ENCODE results near the gene COL16A1.

Gene COL16A1

DNA sequence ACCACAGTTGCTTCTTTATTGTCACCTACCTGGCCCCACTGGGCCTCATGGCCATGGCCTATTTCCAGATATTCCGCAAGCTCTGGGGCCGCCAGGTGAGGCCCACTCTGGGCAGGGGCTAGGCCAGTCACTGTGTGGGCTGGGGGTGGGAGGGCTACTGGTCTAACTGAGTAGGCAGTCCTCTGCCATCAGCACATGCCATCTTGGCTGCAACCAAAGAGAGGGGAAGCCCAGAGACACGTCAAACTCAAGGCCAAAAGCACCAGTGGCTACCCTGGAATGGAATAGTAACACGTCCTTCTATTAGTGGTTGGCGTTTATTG is 82.4 kb downstream of the COL16A1 start:
- no peaks in the 10 kb centered on the region for H3K27me3 ChIP-seq (ENCODE audit: control insufficient read depth, insufficient read depth, low read length)
- no peak overlapping the region for H3K27ac ChIP-seq
- TF ChIP-seq, protein P1, sequence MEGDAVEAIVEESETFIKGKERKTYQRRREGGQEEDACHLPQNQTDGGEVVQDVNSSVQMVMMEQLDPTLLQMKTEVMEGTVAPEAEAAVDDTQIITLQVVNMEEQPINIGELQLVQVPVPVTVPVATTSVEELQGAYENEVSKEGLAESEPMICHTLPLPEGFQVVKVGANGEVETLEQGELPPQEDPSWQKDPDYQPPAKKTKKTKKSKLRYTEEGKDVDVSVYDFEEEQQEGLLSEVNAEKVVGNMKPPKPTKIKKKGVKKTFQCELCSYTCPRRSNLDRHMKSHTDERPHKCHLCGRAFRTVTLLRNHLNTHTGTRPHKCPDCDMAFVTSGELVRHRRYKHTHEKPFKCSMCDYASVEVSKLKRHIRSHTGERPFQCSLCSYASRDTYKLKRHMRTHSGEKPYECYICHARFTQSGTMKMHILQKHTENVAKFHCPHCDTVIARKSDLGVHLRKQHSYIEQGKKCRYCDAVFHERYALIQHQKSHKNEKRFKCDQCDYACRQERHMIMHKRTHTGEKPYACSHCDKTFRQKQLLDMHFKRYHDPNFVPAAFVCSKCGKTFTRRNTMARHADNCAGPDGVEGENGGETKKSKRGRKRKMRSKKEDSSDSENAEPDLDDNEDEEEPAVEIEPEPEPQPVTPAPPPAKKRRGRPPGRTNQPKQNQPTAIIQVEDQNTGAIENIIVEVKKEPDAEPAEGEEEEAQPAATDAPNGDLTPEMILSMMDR (IDR thresholded peaks at IDR 0.05) = no peak
- H3K9ac ChIP-seq = no peak overlapping the region
- H3K79me2 ChIP-seq = no peaks in the 10 kb centered on the region
- H3K36me3 ChIP-seq (ENCODE audit: control insufficient read depth, insufficient read depth, low read length) = no peaks in the 10 kb centered on the region
- H3K4me3 ChIP-seq (ENCODE audit: low read depth, low read length) = no peak overlapping the region
- no peak overlapping the region for H2AFZ ChIP-seq
- H3K9me3 ChIP-seq (ENCODE audit: control insufficient read depth, low read length) = no peaks in the 10 kb centered on the region
- H3K4me1 ChIP-seq = no peaks in the 10 kb centered on the region
- no peak overlapping the region for H3K4me2 ChIP-seq (ENCODE audit: low read length)

DNA sequence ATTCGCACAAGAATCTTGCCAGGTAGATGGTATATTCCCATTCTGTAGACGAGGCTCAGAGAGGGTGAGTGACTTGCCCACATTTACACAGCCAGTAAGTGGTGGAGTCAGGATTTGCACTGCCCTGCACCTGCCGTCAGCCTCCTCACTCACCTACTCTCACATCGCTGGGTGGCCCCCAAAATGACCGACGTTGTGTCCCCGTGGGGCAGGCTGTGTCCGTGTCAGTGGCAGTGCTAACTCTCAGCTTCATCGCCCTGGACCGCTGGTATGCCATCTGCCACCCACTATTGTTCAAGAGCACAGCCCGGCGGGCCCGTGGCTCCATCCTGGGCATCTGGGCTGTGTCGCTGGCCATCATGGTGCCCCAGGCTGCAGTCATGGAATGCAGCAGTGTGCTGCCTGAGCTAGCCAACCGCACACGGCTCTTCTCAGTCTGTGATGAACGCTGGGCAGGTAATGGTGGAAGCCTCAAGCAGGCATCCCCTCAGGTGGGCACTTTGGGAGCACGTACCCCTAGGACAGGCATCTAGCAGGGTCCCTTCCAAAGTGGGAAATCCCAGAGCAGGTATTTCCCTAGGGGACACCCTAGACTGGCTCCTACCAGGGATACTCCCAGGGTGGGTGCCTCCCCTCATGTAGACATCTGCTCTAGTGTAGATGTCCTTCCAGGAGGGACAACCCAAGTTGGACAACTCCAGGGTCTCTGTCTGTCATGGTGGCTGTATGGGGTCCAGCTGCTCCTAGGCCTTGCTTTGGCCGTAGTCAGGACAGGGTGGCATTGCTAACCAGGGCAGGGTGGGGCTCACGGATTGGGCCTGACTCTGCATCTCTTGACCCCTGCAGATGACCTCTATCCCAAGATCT is 83.0 kb downstream of the COL16A1 start:
- H3K27ac ChIP-seq = no peak overlapping the region
- H3K9me3 ChIP-seq (ENCODE audit: control insufficient read depth, low read length) = no peaks in the 10 kb centered on the region
- TF ChIP-seq, protein P1 (IDR thresholded peaks at IDR 0.05) = no peak
- H3K4me3 ChIP-seq (ENCODE audit: low read depth, low read length) = no peak overlapping the region
- H3K4me2 ChIP-seq (ENCODE audit: low read length) = no peak overlapping the region
- H3K4me1 ChIP-seq = no peaks in the 10 kb centered on the region
- H3K79me2 ChIP-seq = no peaks in the 10 kb centered on the region
- no peak overlapping the region for H3K9ac ChIP-seq
- no peaks in the 10 kb centered on the region for H3K36me3 ChIP-seq (ENCODE audit: control insufficient read depth, insufficient read depth, low read length)
- no peak overlapping the region for H2AFZ ChIP-seq
- no peaks in the 10 kb centered on the region for H3K27me3 ChIP-seq (ENCODE audit: control insufficient read depth, insufficient read depth, low read length)

DNA sequence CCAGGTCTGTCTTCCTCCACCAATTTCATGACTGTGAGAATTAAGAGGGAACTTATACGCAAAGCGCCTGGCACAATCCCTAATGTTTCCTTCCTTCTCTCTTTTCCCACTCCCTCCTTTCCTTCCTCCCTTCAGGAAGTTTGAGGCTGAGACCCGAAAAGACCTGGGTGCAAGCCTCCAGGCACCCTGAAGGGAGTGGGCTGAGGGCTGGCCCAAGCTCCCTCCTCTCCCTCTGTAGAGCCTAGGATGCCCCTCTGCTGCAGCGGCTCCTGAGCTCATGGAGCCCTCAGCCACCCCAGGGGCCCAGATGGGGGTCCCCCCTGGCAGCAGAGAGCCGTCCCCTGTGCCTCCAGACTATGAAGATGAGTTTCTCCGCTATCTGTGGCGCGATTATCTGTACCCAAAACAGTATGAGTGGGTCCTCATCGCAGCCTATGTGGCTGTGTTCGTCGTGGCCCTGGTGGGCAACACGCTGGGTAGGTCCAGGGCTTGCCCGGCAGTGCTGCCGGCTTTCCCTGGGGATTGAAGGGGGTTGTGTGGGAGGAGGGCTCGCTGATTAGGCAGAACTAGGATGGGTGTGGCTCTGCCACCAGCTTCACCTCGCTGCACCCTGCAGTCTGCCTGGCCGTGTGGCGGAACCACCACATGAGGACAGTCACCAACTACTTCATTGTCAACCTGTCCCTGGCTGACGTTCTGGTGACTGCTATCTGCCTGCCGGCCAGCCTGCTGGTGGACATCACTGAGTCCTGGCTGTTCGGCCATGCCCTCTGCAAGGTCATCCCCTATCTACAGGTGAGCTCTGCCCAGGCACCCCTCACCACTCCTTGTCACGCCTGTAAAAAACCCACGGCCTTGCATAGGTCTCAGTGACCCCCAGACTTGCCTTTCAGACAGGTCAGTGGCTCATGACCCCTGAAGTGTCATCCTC is 84.6 kb downstream of the COL16A1 start:
- no peak overlapping the region for H2AFZ ChIP-seq
- H3K4me2 ChIP-seq (ENCODE audit: low read length) = no peak overlapping the region
- no peaks in the 10 kb centered on the region for H3K36me3 ChIP-seq (ENCODE audit: control insufficient read depth, insufficient read depth, low read length)
- no peak overlapping the region for H3K27ac ChIP-seq
- H3K9ac ChIP-seq = no peak overlapping the region
- TF ChIP-seq, protein P1 (IDR thresholded peaks at IDR 0.05) = no peak
- H3K79me2 ChIP-seq = no peaks in the 10 kb centered on the region
- H3K4me1 ChIP-seq = no peaks in the 10 kb centered on the region
- no peak overlapping the region for H3K4me3 ChIP-seq (ENCODE audit: low read depth, low read length)
- no peaks in the 10 kb centered on the region for H3K27me3 ChIP-seq (ENCODE audit: control insufficient read depth, insufficient read depth, low read length)
- no peaks in the 10 kb centered on the region for H3K9me3 ChIP-seq (ENCODE audit: control insufficient read depth, low read length)

DNA sequence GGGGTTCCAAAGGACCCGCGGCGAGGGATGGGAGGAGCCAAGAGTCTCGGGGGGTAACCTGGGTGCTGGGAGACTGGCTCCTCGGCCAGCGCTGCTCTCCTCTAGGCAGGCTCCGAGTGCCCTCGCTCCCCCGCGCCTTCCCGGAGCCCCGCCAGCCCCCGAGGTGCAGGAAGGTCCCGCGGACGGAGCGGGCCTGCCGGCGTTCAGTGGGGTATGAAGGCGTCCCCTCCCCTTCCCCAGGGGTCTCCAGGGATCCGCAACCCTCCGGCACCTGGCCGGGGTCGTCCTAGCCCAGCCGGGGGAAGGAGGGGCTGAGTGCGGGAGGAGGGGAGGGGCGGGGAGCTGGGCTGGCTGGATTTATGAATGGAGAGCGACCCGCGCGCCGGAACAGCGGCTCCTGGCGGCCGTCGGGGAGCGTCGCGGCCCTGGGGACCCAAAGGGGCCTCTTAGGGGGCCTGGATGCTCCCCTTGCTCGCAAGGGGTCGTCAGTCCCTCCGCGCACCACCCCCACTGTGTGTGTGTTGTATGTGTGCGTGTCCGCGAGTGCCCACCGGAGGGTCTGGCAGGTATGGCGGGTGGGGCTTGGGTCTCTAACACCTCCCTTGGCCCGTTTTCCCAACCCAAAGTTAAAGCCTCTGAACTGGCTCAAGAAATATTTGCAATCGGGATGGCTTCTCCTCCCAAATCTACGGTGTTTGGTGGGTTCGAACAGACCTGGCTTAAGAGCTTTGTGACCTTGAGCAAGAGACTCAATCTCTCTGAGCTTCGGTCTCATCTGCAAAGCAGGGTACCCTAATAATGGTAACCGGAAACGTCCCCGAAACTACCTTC is 85.7 kb downstream of the COL16A1 start:
- no peaks in the 10 kb centered on the region for H3K4me1 ChIP-seq
- no peaks in the 10 kb centered on the region for H3K36me3 ChIP-seq (ENCODE audit: control insufficient read depth, insufficient read depth, low read length)
- H3K9ac ChIP-seq = no peak overlapping the region
- no peaks in the 10 kb centered on the region for H3K79me2 ChIP-seq
- H3K4me3 ChIP-seq (ENCODE audit: low read depth, low read length) = peak overlapping the region; percentile 32
- TF ChIP-seq, protein P1 (IDR thresholded peaks at IDR 0.05) = peak; percentile 57
- H3K9me3 ChIP-seq (ENCODE audit: control insufficient read depth, low read length) = no peaks in the 10 kb centered on the region
- H3K27ac ChIP-seq = no peak overlapping the region
- H2AFZ ChIP-seq = peak overlapping the region; percentile 66
- H3K27me3 ChIP-seq (ENCODE audit: control insufficient read depth, insufficient read depth, low read length) = no peaks in the 10 kb centered on the region
- H3K4me2 ChIP-seq (ENCODE audit: low read length) = peak overlapping the region; percentile 78
